Measurements from ENCODE around the gene ARHGAP27.
A peak's percentile ranks its signal among the peaks of the same experiment; 100 is the strongest.
"Not testable (repeated sequence)": the region's sequence is repeated elsewhere in the genome, so short reads cannot be mapped to it uniquely, and the experiment has no call there.

Gene ARHGAP27

GRCh38 chr17:45448066-45448465 lies 15.4 kb upstream of the ARHGAP27 start:
- DNase-seq (ENCODE audit: extremely low spot score, insufficient read length, low read depth); FAIRE-seq: not testable (repeated sequence)

GRCh38 chr17:45447650-45448049 lies 15.0 kb upstream of the ARHGAP27 start:
- FAIRE-seq: not testable (repeated sequence)

GRCh38 chr17:45446872-45447625 lies 14.4 kb upstream of the ARHGAP27 start:
- not testable (repeated sequence) for DNase-seq (ENCODE audit: extremely low spot score, insufficient read length, low read depth)

More at GRCh38 chr17:45447650-45448049, 15.0 kb upstream of the ARHGAP27 start:
- not testable (repeated sequence) for DNase-seq (ENCODE audit: extremely low spot score, insufficient read length, low read depth)

GRCh38 chr17:45445901-45446743 lies 13.5 kb upstream of the ARHGAP27 start:
- not testable (repeated sequence) for FAIRE-seq; DNase-seq (ENCODE audit: extremely low spot score, insufficient read length, low read depth)

More at GRCh38 chr17:45446872-45447625, 14.4 kb upstream of the ARHGAP27 start:
- not testable (repeated sequence) for FAIRE-seq

GRCh38 chr17:45444856-45445820 lies 12.5 kb upstream of the ARHGAP27 start:
- not testable (repeated sequence) for DNase-seq (ENCODE audit: extremely low spot score, insufficient read length, low read depth); FAIRE-seq

- not testable (repeated sequence) for DNase-seq (ENCODE audit: extremely low spot score, insufficient read length, low read depth); FAIRE-seq
Observed at GRCh38 chr17:45444301-45444700, 11.6 kb upstream of the ARHGAP27 start.

GRCh38 chr17:45443371-45444260 lies 10.9 kb upstream of the ARHGAP27 start:
- DNase-seq (ENCODE audit: extremely low spot score, insufficient read length, low read depth); FAIRE-seq: not testable (repeated sequence)

GRCh38 chr17:45441526-45442310 lies 9.0 kb upstream of the ARHGAP27 start:
- DNase-seq (ENCODE audit: extremely low spot score, insufficient read length, low read depth) (no peak), FAIRE-seq (no peak)

GRCh38 chr17:45440839-45441515 lies 8.3 kb upstream of the ARHGAP27 start:
- FAIRE-seq (peak; percentile 80), DNase-seq (ENCODE audit: extremely low spot score, insufficient read length, low read depth) (peak; percentile 42)

- FAIRE-seq (no peak), DNase-seq (ENCODE audit: extremely low spot score, insufficient read length, low read depth) (no peak)
Observed at GRCh38 chr17:45440161-45440778, 7.6 kb upstream of the ARHGAP27 start.

GRCh38 chr17:45438931-45439610 lies 6.4 kb upstream of the ARHGAP27 start:
- DNase-seq (ENCODE audit: extremely low spot score, insufficient read length, low read depth) (no peak), FAIRE-seq (no peak)

- FAIRE-seq (no peak), DNase-seq (ENCODE audit: extremely low spot score, insufficient read length, low read depth) (no peak)
Observed at GRCh38 chr17:45437465-45438283, 5.0 kb upstream of the ARHGAP27 start.

- DNase-seq (ENCODE audit: extremely low spot score, insufficient read length, low read depth) (no peak), FAIRE-seq (no peak)
Observed at GRCh38 chr17:45436625-45437464, 4.2 kb upstream of the ARHGAP27 start.

GRCh38 chr17:45436161-45436560 lies 3.5 kb upstream of the ARHGAP27 start:
- DNase-seq (ENCODE audit: extremely low spot score, insufficient read length, low read depth) (no peak), FAIRE-seq (no peak)

GRCh38 chr17:45435481-45435880 lies 2.8 kb upstream of the ARHGAP27 start:
- FAIRE-seq (no peak), DNase-seq (ENCODE audit: extremely low spot score, insufficient read length, low read depth) (no peak)

Measured in GM18507 (cell line).